GM18868 (cell line): ENCODE results near the gene TEX35.

Source experiments
- ATAC-seq: cut with Tn5 transposase; IDR thresholded peaks from one replicate; pipeline ENCODE4 v1.9.1; 2021; ENCODE audit warnings: mild to moderate bottlenecking, moderate library complexity; ENCODE audit not compliant: unreplicated experiment

The TEX35 gene

GRCh38 chr1:178513278-178513983, 522 bp downstream of the TEX35 start:
- ATAC-seq, result no peak

GRCh38 chr1:178516110-178516509, 3.2 kb downstream of the TEX35 start:
- no peak for ATAC-seq

DNA sequence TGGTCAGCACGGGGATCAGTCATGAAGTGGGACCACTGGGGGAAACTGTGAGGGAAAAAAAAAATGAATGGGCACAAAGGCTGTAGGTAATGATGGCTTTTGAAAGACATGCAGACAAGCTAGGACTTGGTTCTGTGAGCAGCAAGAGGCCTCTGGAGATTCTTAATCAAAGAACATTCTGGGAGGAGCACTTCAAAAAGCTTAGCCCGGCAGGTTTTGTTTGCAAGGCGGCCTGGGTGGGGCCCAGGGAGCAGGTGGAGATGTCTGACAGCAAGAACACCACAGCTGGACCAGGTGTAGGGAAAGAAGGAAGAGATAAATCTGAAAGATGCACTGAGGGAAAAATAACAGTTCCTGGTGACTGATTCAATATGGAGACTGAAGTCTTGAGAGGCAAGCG, 6.0 kb downstream of the TEX35 start:
- ATAC-seq, result no peak

DNA sequence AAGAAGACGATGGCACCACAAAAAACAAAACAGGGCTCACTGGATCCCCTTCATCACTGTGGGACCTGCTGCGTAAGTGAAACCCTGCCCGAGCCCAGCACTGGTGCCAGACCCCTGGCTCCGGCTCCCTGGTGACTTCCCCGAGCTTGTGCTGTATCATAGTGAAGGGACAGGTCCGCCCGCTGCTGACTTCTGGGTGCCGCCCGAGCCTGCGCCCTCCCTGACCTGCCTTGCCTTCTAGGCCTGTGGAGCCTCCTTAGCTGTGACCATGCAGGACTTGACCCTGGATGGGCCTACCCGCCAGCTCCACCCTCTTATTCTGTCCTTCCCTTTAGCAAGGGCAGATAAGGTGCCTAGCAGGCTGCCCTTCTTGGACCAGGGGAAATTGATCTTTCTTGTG, 7.9 kb downstream of the TEX35 start:
- no peak for ATAC-seq

DNA sequence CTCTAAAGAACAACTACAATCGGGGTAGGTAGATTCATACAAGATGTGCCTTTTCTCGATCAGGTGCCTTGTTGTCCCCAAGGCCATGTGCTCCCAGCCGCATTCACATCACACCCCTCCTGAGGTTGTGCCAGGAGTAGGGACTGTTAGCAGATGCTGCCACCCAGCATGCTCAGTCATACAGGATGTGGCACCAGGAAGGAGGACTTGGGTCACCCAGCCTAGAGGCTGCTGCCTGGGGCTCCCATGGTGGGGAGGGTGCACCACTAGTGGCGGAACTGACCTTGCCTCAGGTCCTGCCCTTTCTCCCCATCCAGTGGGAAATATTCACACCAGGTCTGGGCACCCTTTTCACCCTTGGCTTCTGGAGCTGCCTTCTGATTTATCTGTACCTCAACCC, 8.3 kb downstream of the TEX35 start:
- ATAC-seq, result no peak

- no peak for ATAC-seq
These were observed 14.2 kb downstream of the TEX35 start for GRCh38 chr1:178527117-178527516.

DNA sequence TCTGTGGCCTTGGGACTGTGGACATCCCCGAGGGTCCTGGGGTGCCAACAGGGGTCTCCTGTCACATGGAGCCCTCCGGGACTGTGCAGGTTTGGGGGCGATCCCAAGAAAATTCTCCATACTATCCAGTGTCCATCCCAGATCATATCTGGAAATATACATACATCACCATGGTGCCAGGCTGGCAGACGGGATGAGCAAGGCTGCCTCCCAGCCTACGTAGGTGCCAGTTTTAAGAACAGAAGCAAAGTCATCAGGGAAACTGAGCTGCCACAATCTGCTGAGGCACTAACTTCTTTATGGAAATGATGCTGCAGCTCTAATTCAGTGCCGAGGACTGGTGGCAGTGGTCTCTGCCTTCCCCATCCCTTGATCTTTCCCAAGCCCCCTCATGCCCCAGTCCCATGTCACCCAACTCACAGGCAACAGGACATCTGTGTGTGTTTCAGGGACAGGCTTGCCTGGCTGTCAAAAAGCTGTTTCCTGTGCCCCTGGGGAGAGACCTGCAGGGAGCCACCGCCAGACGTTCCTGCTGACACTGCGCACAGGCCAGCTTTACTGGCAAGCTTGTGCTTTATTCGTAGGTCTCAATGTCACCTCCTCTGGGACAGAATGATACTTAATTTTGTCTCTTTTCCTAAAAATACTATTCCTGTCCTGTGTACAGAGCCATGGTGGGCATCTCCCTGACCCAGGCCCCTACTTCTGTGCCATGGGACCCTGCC, 15.5 kb downstream of the TEX35 start:
- no peak for ATAC-seq

GRCh38 chr1:178528953-178529335, 16.0 kb downstream of the TEX35 start:
- ATAC-seq, result no peak

GRCh38 chr1:178529364-178530036, 16.6 kb downstream of the TEX35 start:
- ATAC-seq, result no peak

DNA sequence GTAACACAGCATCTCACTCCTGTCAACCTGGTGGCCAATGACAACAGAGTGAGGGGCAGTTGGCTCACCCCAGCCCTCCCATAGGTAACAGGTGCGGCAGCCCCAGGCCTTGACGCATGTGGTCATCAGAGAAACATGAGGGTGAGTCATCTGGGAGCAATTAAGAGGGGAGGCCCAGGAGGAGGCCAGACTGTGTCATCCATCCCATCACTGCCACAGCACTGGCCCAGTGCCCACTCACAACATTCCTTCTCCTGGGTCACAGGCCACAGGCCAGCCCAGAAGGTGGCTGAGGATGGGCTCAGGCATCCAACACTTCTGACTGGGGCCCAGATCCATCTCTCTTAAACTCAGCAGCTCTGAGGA, 17.1 kb downstream of the TEX35 start:
- ATAC-seq, result no peak

DNA sequence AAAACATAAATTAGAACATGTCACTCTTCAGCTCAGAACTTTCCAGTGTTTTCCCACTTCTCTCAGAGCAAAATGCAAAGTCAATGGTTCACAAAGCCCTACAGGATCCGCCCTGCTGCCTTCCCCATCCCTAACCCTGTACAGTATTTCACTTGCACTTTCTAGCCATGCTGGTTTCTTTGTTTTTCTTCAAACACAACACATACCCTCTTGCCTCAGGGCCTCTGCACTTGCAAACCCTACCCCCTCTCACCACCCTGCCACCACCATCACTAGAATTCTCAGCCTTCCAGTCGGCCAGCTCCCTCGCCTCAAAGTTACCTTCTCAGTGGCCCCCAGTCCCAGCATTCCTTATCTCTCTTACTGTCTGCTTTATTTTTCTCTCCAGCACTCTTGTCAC, 17.6 kb downstream of the TEX35 start:
- no peak for ATAC-seq

DNA sequence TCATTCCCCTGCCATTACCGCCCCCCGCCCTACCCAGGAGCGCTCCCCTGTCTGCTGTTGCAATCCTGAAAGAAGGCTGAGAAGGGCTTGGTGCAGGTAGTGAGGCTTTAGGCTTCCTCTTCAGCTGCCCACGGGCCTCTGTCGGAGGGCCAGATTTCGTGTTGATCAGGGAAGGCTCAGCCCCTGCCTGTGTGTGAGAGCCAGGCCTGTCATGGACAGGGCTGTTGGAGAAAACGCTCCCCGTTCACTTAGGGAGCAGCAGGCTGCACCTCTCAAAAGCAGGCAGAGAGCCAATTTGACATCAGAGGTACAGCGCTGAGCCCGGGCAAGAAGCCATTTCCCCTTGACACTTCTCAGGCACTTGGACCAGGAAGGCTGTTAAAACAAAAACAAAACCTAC, 19.0 kb downstream of the TEX35 start:
- ATAC-seq, result peak; percentile 11

GRCh38 chr1:178532392-178532791, 19.5 kb downstream of the TEX35 start:
- ATAC-seq, result peak; percentile 89

GRCh38 chr1:178533121-178533946, 20.4 kb downstream of the TEX35 start:
- no peak for ATAC-seq

- ATAC-seq, result no peak
These were observed 21.4 kb downstream of the TEX35 start for GRCh38 chr1:178534137-178534868.

DNA sequence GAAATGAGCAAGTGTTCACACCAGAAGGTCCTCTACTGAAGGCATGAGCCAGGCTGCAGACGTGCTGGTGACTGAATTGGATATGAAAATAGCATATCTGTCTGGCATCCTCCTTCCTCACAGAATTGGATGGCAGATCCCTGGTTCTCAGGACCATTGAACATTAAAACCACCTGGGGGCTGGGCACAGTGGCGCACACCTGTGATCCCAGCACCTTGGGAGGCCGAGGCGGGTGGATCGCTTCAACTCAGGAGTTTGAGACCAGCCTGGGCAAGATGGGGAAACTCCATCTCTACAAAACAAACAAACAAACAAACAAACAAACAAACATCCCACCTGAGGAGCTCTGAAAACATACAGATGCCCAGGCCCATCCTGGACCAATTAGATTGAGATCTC, 23.4 kb downstream of the TEX35 start:
- no peak for ATAC-seq

DNA sequence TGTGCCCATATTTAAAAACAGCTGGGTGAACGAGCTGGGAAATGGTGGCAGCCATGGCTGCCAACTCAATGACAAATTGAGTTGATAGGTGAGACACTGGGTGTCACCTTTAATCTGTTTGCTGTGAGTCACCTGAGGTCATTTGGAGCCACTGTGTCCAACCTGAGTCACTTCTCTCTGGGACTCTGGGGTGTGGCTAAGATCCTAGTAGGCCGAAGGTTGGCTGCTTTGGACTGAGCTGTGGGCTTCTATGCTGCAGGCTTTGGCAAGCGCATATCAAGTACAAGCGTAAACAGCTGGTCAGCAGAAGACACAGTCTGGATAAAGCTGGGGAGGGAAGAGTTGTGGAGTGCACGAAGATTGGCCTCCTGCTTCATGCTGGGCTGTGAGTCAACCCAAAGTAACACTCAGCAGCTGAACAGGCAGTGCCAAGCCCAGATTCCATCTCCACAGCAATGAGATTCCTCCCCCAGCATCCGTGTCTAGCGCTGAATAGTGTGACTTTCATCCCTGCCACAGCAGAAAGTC, 24.0 kb downstream of the TEX35 start:
- no peak for ATAC-seq

DNA sequence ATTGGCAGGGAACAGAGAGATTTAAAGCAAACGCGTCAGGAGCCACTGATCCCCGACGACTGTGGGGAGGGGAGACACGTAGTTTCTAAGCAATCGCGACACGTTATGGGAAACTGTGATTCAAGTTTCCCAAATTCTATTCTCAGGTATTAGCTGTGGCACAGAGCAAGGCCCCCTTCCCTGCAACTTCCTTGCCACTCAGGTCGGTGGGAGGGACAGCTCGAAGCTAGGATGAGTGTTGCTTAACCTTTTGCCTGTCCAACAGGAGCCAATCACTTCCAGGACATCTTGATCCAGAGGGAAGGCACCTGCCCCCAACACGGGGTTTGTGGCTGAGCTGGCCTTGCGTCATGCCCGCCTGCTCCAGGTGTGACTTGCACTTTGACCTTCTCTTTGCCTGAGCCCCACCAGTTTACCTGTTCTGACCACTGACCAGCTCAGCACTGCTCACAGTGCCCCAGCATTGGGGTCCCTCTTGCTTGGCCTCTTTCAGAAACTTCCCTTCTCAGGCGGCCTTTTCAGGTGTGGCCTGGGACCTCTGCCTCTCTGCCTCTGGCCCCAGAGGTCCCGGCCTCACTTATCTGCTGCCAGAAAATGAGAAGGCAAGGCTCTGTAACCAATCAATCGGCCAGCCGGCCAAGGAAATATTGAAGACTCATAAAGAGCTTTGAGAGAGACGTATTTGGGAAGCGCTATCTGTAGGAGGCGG, 24.6 kb downstream of the TEX35 start:
- ATAC-seq, result no peak

GRCh38 chr1:178538192-178538916, 25.4 kb downstream of the TEX35 start:
- no peak for ATAC-seq
